AG10803 (cell line): ENCODE data around the gene GPR153.
A peak's percentile ranks its signal among the peaks of the same experiment; 100 is the strongest.

Source experiments
- DNase-seq: peaks from one replicate; pipeline ENCODE4 v3.0.0; 2010; ENCODE audit warnings: low read depth
- H3K4me3 ChIP-seq: 2 replicates; pipeline ENCODE4 v1.5.1; 2011; ENCODE audit warnings: mild to moderate bottlenecking, low read length, control low read depth
- CTCF ChIP-seq: conservative IDR thresholded peaks from 2 replicates; pipeline ENCODE4 v1.5.1; 2011; ENCODE audit warnings: mild to moderate bottlenecking, low read length, control low read depth, inconsistent platforms

GPR153 gene

GRCh38 chr1:6243993-6244392 lies 16.9 kb downstream of the GPR153 start, which contains the start of gene HES3:
HES3 (plus strand) TSS chr1:6244179; CDS start chr1:6244366, 187 bp downstream.
- no peak within 1 kb of the TSS for H3K4me3 ChIP-seq
- no peak for DNase-seq
- no peak for TF ChIP-seq CTCF

- DNase-seq = no peak
- no peak for TF ChIP-seq CTCF
- H3K4me3 ChIP-seq = no peak overlapping the region
Observed at GRCh38 chr1:6243053-6243834, 17.7 kb downstream of the GPR153 start.

- no peak overlapping the region for H3K4me3 ChIP-seq
- no peak for DNase-seq
- TF ChIP-seq CTCF = no peak
Observed at GRCh38 chr1:6241887-6242740, 18.8 kb downstream of the GPR153 start.

- no peak for TF ChIP-seq CTCF
- H3K4me3 ChIP-seq = no peak overlapping the region
- DNase-seq = no peak
Observed at GRCh38 chr1:6241107-6241886, 19.6 kb downstream of the GPR153 start.

- TF ChIP-seq CTCF = no peak
- peak; percentile 77 for DNase-seq
- no peak overlapping the region for H3K4me3 ChIP-seq
Observed at GRCh38 chr1:6239950-6240768, 20.7 kb downstream of the GPR153 start.

DNA sequence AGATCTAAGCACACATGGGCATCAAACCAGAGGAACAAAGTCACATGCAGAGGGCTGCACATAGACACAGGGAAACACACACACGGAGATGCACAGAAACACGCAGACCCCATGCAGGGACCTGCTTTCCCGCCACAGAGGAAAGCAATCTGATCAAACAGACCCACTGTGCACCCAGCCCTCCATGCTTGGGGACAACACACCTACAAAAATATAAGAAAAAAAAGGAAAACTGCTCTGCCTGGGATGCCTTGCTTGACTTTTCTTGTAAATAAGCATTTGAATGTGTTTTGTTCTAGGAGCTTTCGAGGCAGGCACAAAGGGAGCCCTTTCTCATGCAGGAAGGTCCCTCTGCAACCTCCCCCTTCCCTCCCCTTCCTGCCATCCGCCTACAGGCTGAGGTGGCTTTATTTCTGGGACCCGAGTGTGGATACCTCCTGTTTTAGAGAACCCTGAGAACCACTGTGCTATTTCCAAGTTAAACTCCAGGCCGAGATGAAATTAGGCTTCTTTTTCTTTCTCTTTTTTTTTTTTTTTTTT lies 21.6 kb downstream of the GPR153 start:
- no peak overlapping the region for H3K4me3 ChIP-seq
- no peak for TF ChIP-seq CTCF
- no peak for DNase-seq
